ENCODE results near the gene INTS12. TPM values are rescaled to one million over a fixed set of nuclear protein-coding genes. Genes with fewer than 3 reads are reported as not detected.

The INTS12 gene
- total RNA-seq, 1 donor from 2014 or later: 24.7 TPM

DNA sequence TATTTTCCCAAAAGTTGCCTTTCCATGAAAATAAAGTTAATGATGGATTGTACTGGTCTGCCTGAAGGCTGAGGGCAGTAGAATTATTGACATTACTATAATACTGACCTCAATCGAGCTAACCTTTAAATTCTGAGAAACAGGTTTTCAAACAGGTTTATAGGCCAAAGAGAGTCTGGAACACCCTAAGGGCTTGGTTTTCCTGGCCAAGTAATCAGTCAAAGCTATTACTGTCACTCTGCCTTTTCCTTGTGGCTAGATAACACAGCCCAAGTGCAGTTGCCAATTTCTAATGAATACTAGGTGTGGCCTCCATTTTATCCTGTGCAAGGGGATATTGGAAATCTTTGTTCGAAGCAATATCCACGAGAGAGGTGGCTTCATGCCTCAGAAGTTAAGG lies 75.2 kb downstream of the INTS12 start:
- DNase-seq (ENCODE audit: extremely low read depth, low read depth, low spot score): no peak

Other genes with a start within 250 kb of the INTS12 start
- 67.3 and 99.7 TPM in 2 replicates for gene PPA2, start 234.6 kb downstream of the INTS12 start, total RNA-seq
- gene ARHGEF38, start 156.1 kb downstream of the INTS12 start, total RNA-seq: not detected in 2 replicates
- 8.7 and 10.2 TPM in 2 replicates for gene GSTCD, start 95 bp upstream of the INTS12 start, total RNA-seq
- 0.64 and 2.1 TPM in 2 replicates for gene NPNT, start 186.8 kb upstream of the INTS12 start, total RNA-seq